A549 (cell line): ENCODE measurements around the gene BRCC3. TPM values are rescaled to one million over a fixed set of nuclear protein-coding genes. Genes with fewer than 3 reads are reported as not detected.

Experiments used
- ATAC-seq, 2 experiments: fragments of 200-7000 bp in 1 of 2; fragments of >200 bp in 1 of 2; cut with Nextera tagmentation in 1 of 2; cut with Tn5 transposase in 1 of 2; 3 replicates each; pipeline versions ENCODE4 v1.8.0 to v1.9.1; 2018 to 2020; ENCODE audit warnings: mild to moderate bottlenecking in 1 of 2, moderate library complexity in 1 of 2
- CTCF ChIA-PET: fragments of 300-600 bp; sonication (Branson Sonifier 250); formaldehyde crosslinking; extraction: SDS; loops from one replicate; lab custom pipeline; 2021; ENCODE audit warnings: antibody characterized with exemption, inconsistent platforms; lab: Yijun Ruan, JAX
- POLR2A ChIA-PET: fragments of 350-600 bp; formaldehyde crosslinking; extraction: SDS; loops from one replicate; lab custom pipeline; 2021; ENCODE audit warnings: antibody characterized with exemption, inconsistent platforms; lab: Yijun Ruan, JAX
- DNase-seq, 2 experiments: peaks; one replicate each; pipeline versions ENCODE4 v3.0.0 to v3.0.0-alpha.2; 2011 to 2016; ENCODE audit warnings: low read depth in 1 of 2, low spot score in 1 of 2
- FAIRE-seq: peaks from 2 replicates; lab custom pipeline; 2011; peaks lifted over from hg19 to GRCh38; lab: Jason Lieb, UNC
- H3K27ac ChIP-seq, 2 experiments: fragments of >200 bp; sonication (Bioruptor Twin); formaldehyde crosslinking; 3 replicates each; pipeline ENCODE4 v1.5.1; 2016 to 2017
- H3K4me1 ChIP-seq: fragments of >200 bp; sonication (Bioruptor Twin); formaldehyde crosslinking; 3 replicates; pipeline ENCODE4 v1.6.1; 2016
- H3K4me2 ChIP-seq: fragments of >200 bp; sonication (Bioruptor Twin); formaldehyde crosslinking; 3 replicates; pipeline ENCODE4 v1.6.1; 2016
- H3K4me3 ChIP-seq: fragments of >200 bp; sonication (Bioruptor Twin); formaldehyde crosslinking; 3 replicates; pipeline ENCODE4 v1.5.1; 2016
- H3K9me3 ChIP-seq: fragments of >200 bp; sonication (Bioruptor Twin); formaldehyde crosslinking; 3 replicates; pipeline ENCODE4 v1.6.1; 2016
- CEBPB ChIP-seq, 2 experiments: fragments of >200 bp in 1 of 2; sonication (Bioruptor Twin) in 1 of 2; formaldehyde crosslinking in 1 of 2; IDR thresholded peaks; 2 replicates each; pipeline ENCODE4 v1.6.1; 2012 to 2016
- ELK1 ChIP-seq: fragments of 150-350 bp; IDR thresholded peaks from 2 replicates; pipeline ENCODE4 v1.6.1; 2014; ENCODE audit warnings: low read depth, mild to moderate bottlenecking, low read length
- FOSL2 ChIP-seq, 2 experiments: fragments of 450-650 bp in 1 of 2; fragments of >200 bp in 1 of 2; sonication (Bioruptor Twin) in 1 of 2; formaldehyde crosslinking; IDR thresholded peaks; 2 replicates each; pipeline versions ENCODE4 v1.5.0 to v1.6.1; 2016 to 2020; ENCODE audit warnings: mild to moderate bottlenecking in 1 of 2, moderate library complexity in 1 of 2
- HOXB13 ChIP-seq: fragments of 250-450 bp; sonication (Bioruptor Pico); IDR thresholded peaks from 2 replicates; pipeline ENCODE4 v1.5.0; 2020; ENCODE audit warnings: low read depth, mild to moderate bottlenecking, moderate library complexity
- HOXB5 ChIP-seq: fragments of 250-450 bp; sonication (Bioruptor Pico); IDR thresholded peaks from 2 replicates; pipeline ENCODE4 v1.5.0; 2020; ENCODE audit warnings: mild to moderate bottlenecking, moderate library complexity
- JUN ChIP-seq, 2 experiments: fragments of >200 bp; sonication (Bioruptor Twin); formaldehyde crosslinking; IDR thresholded peaks; 2 replicates in 1 of 2; 3 replicates in 1 of 2; pipeline ENCODE4 v1.6.1; 2016 to 2017
- KDM5A ChIP-seq: fragments of 200-600 bp; sonication (generic); IDR thresholded peaks from 2 replicates; pipeline ENCODE4 v1.6.1; 2016; ENCODE audit warnings: antibody characterized with exemption, mild to moderate bottlenecking
- MAFK ChIP-seq: fragments of 450-650 bp; IDR thresholded peaks from 2 replicates; pipeline ENCODE4 v1.6.1; 2014; ENCODE audit not compliant: partially characterized antibody
- MAX ChIP-seq: IDR thresholded peaks from 2 replicates; pipeline ENCODE4 v1.6.1; 2012
- MAZ ChIP-seq: fragments of 150-350 bp; IDR thresholded peaks from 2 replicates; pipeline ENCODE4 v1.6.1; 2014; ENCODE audit warnings: antibody characterized with exemption, low read depth, low read length, borderline replicate concordance
- POLR2A ChIP-seq: IDR thresholded peaks from 2 replicates; pipeline ENCODE4 v1.6.1; 2012; ENCODE audit warnings: mild to moderate bottlenecking, low read length
- SMC3 ChIP-seq: fragments of >200 bp; sonication (Bioruptor Twin); formaldehyde crosslinking; IDR thresholded peaks from 3 replicates; pipeline ENCODE4 v1.6.1; 2018; ENCODE audit warnings: inconsistent platforms
- TP53 ChIP-seq: fragments of 250-450 bp; sonication (Bioruptor Pico); IDR thresholded peaks from 2 replicates; pipeline ENCODE4 v1.5.0; 2021; ENCODE audit warnings: mild to moderate bottlenecking, moderate library complexity
- ZFP36 ChIP-seq: fragments of 450-650 bp; IDR thresholded peaks from 2 replicates; pipeline ENCODE4 v1.6.1; 2014; ENCODE audit warnings: borderline replicate concordance; ENCODE audit not compliant: partially characterized antibody
- ZSCAN20 ChIP-seq: fragments of 250-450 bp; sonication (Bioruptor Pico); IDR thresholded peaks from 2 replicates; pipeline ENCODE4 v1.8.0; 2022; ENCODE audit warnings: mild to moderate bottlenecking, moderate library complexity
- WGBS: methylation state at CpG from one replicate; pipeline ENCODE4 v1.1.6; 2017; ENCODE audit errors: missing lambda C conversion rate; 5-methylcytosine and 5-hydroxymethylcytosine counted together
- polyA minus RNA-seq: library from RNA; depleted of rRNA, polyadenylated mRNA; stranded (reverse); fragments of >200 nt; gene quantifications from 2 replicates; pipeline ENCODE4 v1.2.3, GENCODE V29; 2011; rRNA and poly(A)+ RNA removed
- polyA plus RNA-seq, 4 experiments: library from polyadenylated mRNA; depleted of rRNA in 3 of 4; stranded (reverse); fragments of >200 nt; fragmentation: RNase III in 1 of 4; extraction: RNeasy Plus Mini Kit Qiagen cat#74134 plus additional on column Dnase treatment in 1 of 4; gene quantifications; 2 replicates in 3 of 4; 3 replicates in 1 of 4; pipeline ENCODE4 v1.2.3, GENCODE V29; 2011 to 2017
- TF ChIP-seq, protein P1 (sequence below): IDR thresholded peaks from 2 replicates; pipeline ENCODE4 v1.6.1; 2012

BRCC3 gene
- 37.3 and 42.0 TPM in 2 replicates for polyA plus RNA-seq (2011; rRNA removed)
- 20.7 and 23.5 TPM in 2 replicates for polyA plus RNA-seq (2012; cell fraction: cytosol; rRNA removed)
- 6.3 and 9.1 TPM in 2 replicates for polyA plus RNA-seq (2012; cell fraction: nucleus; rRNA removed)
- polyA plus RNA-seq (2017; fragmentation: RNase III; extraction: RNeasy Plus Mini Kit Qiagen cat#74134 plus additional on column Dnase treatment): 42.9 to 44.1 TPM (median 43.3 TPM) in 3 replicates
- 23.3 and 26.3 TPM in 2 replicates for polyA minus RNA-seq

DNA sequence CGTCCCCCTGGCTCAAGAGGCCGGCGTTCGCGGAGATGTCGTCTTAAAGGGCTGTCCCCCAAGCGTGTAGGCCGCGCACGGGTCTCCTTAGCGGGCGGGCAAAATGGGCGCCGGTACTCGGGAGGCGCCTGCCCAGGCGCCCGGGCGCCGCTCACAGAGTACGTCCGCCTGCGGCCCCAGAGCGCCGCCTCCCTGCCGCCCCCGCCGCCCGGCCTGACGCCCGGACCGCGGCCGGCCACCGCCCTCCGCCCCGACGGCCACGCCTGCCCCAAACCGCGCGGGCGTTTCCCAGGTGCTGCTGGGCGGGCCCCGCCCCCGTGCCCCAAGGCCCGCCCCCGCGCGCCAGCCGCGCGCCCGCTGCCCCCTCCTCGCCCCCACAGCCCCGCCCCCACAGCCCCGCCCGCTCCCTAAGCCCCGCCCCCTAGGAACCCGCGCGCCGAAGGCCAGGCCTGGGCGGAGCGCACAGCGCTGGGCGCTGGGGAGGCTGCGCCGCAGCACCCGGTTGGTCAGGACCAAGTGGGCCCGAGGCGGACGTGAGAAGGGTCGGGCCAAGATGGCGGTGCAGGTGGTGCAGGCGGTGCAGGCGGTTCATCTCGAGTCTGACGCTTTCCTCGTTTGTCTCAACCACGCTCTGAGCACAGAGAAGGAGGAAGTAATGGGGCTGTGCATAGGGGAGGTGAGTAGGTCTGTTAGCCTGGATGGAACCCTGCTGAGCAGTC is at the start of gene BRCC3, which contains the start of the genes CMC4 and MTCP1:
TSS of gene BRCC3 (plus strand) at position 534 of the 719 bp plus-strand sequence. CDS start at position 554, 20 bp downstream.
TSS of gene CMC4 (minus strand) at position 162 of the 719 bp plus-strand sequence. CDS start 7,113 bp downstream, outside the sequence.
TSS of gene MTCP1 (minus strand) at position 162 of the 719 bp plus-strand sequence. CDS start 5,126 bp downstream, outside the sequence.
- peaks cover 42% of the 10 kb centered on the region for H3K4me1 ChIP-seq
- peak within 1 kb of the TSS; percentile 86 for H3K4me2 ChIP-seq
- POLR2A ChIA-PET: interaction anchor here (0.9 kb wide), 1 partner anchor 44 kb away, joined by 4 read pairs; the partner anchor contains the start of gene FUNDC2
- peak; percentile 25; the same call in 1 of the 2 replicates for TF ChIP-seq MAX
- TF ChIP-seq, protein P1, sequence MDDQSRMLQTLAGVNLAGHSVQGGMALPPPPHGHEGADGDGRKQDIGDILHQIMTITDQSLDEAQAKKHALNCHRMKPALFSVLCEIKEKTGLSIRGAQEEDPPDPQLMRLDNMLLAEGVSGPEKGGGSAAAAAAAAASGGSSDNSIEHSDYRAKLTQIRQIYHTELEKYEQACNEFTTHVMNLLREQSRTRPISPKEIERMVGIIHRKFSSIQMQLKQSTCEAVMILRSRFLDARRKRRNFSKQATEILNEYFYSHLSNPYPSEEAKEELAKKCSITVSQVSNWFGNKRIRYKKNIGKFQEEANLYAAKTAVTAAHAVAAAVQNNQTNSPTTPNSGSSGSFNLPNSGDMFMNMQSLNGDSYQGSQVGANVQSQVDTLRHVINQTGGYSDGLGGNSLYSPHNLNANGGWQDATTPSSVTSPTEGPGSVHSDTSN: no peak
- TF ChIP-seq SMC3: no peak; the same call in 2 of the 3 replicates
- no peak for TF ChIP-seq MAFK
- TF ChIP-seq ZFP36: no peak
- peak; percentile 95 for TF ChIP-seq POLR2A
- TF ChIP-seq MAZ: 0 out of 2 replicates have a peak, but pooled peaks have one; percentile 58
- TF ChIP-seq KDM5A: peak; percentile 71
- no peak for TF ChIP-seq HOXB5 (CRISPR knock-in tag)
- no peak for TF ChIP-seq CEBPB (IDR thresholded peaks at IDR 0.05)
- TF ChIP-seq ZSCAN20 (CRISPR knock-in tag): no peak
- peak in 1 of 2 experiments; percentile 63; a peak in 1 of 5 replicates for TF ChIP-seq JUN (IDR thresholded peaks at IDR 0.05)
- no peak for TF ChIP-seq ELK1
- TF ChIP-seq, all 56 proteins: peak for 5
- CTCF ChIA-PET: interaction anchor here (1.1 to 1.4 kb wide), 2 partner anchors 14 to 16 kb away, joined by 5 to 6 read pairs; no protein-coding TSS in a partner anchor
- 0% methylated on average over 17 of the region's 81 CpGs for WGBS
- FAIRE-seq: no peak
- H3K27ac ChIP-seq: peak within 1 kb of the TSS; percentile 93 to 98
- peak within 1 kb of the TSS; percentile 84 for H3K4me3 ChIP-seq
- no peaks in the 10 kb centered on the region for H3K9me3 ChIP-seq
- peak; percentile 81 to 88 for DNase-seq
- peak; percentile 94 to 96 for ATAC-seq

- no peak for FAIRE-seq
- H3K9me3 ChIP-seq: no peaks in the 10 kb centered on the region
- H3K4me2 ChIP-seq: no peak within 1 kb of the TSS
- TF ChIP-seq FOSL2 (IDR thresholded peaks at IDR 0.05) (no peak), FOSL2 (CRISPR knock-in tag; IDR thresholded peaks at IDR 0.05) (no peak), ELK1 (no peak), HOXB13 (no peak), TP53 (CRISPR knock-in tag) (no peak), KDM5A (no peak), MAX (no peak), ZFP36 (no peak)
- TF ChIP-seq, protein P1: no peak
- H3K27ac ChIP-seq: no peak within 1 kb of the TSS
- no peak for ATAC-seq
- DNase-seq: no peak
- CTCF ChIA-PET: interaction anchor here (1.4 kb wide), 2 partner anchors 35 to 42 kb away, joined by 3 read pairs; no protein-coding TSS in a partner anchor
- H3K4me3 ChIP-seq: no peak within 1 kb of the TSS
- 33% methylated on average over 1 of the region's 1 CpG for WGBS
- peaks cover 13% of the 10 kb centered on the region; the same call in 2 of the 3 replicates for H3K4me1 ChIP-seq
- POLR2A ChIA-PET: no interaction called here
Measured at GRCh38 chrX:155022585-155022984, 48.7 kb upstream of the BRCC3 start, which contains the start of gene F8. Gene F8, minus strand, starts transcription at chrX:155022723. Its CDS starts 171 bp downstream, at chrX:155022552.
